Ureter (tissue), 1 donor: ENCODE results near the gene DACT2. TPM values are rescaled to one million over a fixed set of nuclear protein-coding genes. Genes with fewer than 3 reads are reported as not detected.
"Not testable (repeated sequence)": the region's sequence is repeated elsewhere in the genome, so short reads cannot be mapped to it uniquely, and the experiment has no call there.

Experiments used
- DNase-seq: peaks from one replicate; pipeline ENCODE4 v3.0.0-alpha.2; 2020; ENCODE audit warnings: low spot score
- total RNA-seq: library from RNA; stranded (reverse); gene quantifications from one replicate; pipeline ENCODE4 v1.2.4, GENCODE V29; 2023
- donor health status: DM: yes; HTN: yes; CAD: no.

Gene DACT2
- total RNA-seq, 1 donor from 2014 or later = 0.94 TPM

GRCh38 chr6:168302534-168302933 is 17.0 kb downstream of the DACT2 start:
- DNase-seq = peak; percentile 17

- no peak for DNase-seq
Observed at GRCh38 chr6:168301648-168302398, 17.8 kb downstream of the DACT2 start.

- DNase-seq = no peak
Observed at GRCh38 chr6:168300975-168301647, 18.5 kb downstream of the DACT2 start.

- DNase-seq = no peak
Observed at GRCh38 chr6:168299541-168300511, 19.8 kb downstream of the DACT2 start.

GRCh38 chr6:168297643-168298042 is 21.9 kb downstream of the DACT2 start:
- DNase-seq = no peak

GRCh38 chr6:168294901-168295300 is 24.7 kb downstream of the DACT2 start:
- DNase-seq = no peak

- DNase-seq = no peak
Observed at GRCh38 chr6:168293636-168294530, 25.7 kb downstream of the DACT2 start.

- DNase-seq = no peak
Observed at GRCh38 chr6:168292826-168293225, 26.8 kb downstream of the DACT2 start.

GRCh38 chr6:168291450-168291849 is 28.1 kb downstream of the DACT2 start:
- DNase-seq = no peak

- no peak for DNase-seq
Observed at GRCh38 chr6:168290095-168290494, 29.5 kb downstream of the DACT2 start.

GRCh38 chr6:168289571-168289962 is 30.0 kb downstream of the DACT2 start:
- DNase-seq = no peak

- no peak for DNase-seq
Observed at GRCh38 chr6:168288781-168289570, 30.6 kb downstream of the DACT2 start.

- DNase-seq = not testable (repeated sequence)
Observed at GRCh38 chr6:168287460-168287859, 32.1 kb downstream of the DACT2 start.

- DNase-seq = not testable (repeated sequence)
Observed at GRCh38 chr6:168286771-168287446, 32.7 kb downstream of the DACT2 start.

- no peak for DNase-seq
Observed at GRCh38 chr6:168286116-168286515, 33.5 kb downstream of the DACT2 start.

GRCh38 chr6:168285456-168285855 is 34.1 kb downstream of the DACT2 start:
- DNase-seq = no peak

GRCh38 chr6:168284187-168284586 is 35.4 kb downstream of the DACT2 start:
- DNase-seq = no peak

- DNase-seq = no peak
Observed at GRCh38 chr6:168283686-168284025, 35.9 kb downstream of the DACT2 start.

GRCh38 chr6:168282985-168283685 is 36.4 kb downstream of the DACT2 start:
- no peak for DNase-seq
